Hepatocyte (in vitro differentiated cells): ENCODE measurements around the gene MS4A4E. TPM values are rescaled to one million over a fixed set of nuclear protein-coding genes. Genes with fewer than 3 reads are reported as not detected.

Experiments used
- DNase-seq: peaks from one replicate; pipeline ENCODE4 v3.0.0-alpha.2; 2016; ENCODE audit warnings: low spot score
- H2AFZ ChIP-seq: fragments of 200-600 bp; sonication (generic); 2 replicates; pipeline ENCODE4 v1.6.0; 2016; ENCODE audit warnings: antibody characterized with exemption, mild to moderate bottlenecking
- H3K27ac ChIP-seq: fragments of 200-600 bp; sonication (generic); 2 replicates; pipeline ENCODE4 v1.5.1; 2016; ENCODE audit warnings: mild to moderate bottlenecking
- H3K27me3 ChIP-seq: fragments of 200-600 bp; sonication (generic); 2 replicates; pipeline ENCODE4 v1.6.1; 2016
- H3K36me3 ChIP-seq: fragments of 200-600 bp; sonication (generic); replicated peaks from 2 replicates; pipeline ENCODE4 v1.5.1; 2016; ENCODE audit warnings: low read depth; ENCODE audit not compliant: insufficient read depth
- H3K4me1 ChIP-seq: fragments of 200-600 bp; sonication (generic); 2 replicates; pipeline ENCODE4 v1.5.1; 2016; ENCODE audit warnings: mild to moderate bottlenecking, moderate library complexity; ENCODE audit not compliant: insufficient read depth
- H3K4me2 ChIP-seq: fragments of 200-600 bp; sonication (generic); 2 replicates; pipeline ENCODE4 v1.6.0; 2016
- H3K4me3 ChIP-seq: fragments of 200-600 bp; sonication (generic); 2 replicates; pipeline ENCODE4 v1.5.1; 2016; ENCODE audit warnings: mild to moderate bottlenecking
- H3K79me2 ChIP-seq: fragments of 200-600 bp; sonication (generic); 2 replicates; pipeline ENCODE4 v1.6.0; 2017; ENCODE audit warnings: mild to moderate bottlenecking
- H3K9me2 ChIP-seq: fragments of 200-600 bp; sonication (generic); replicated peaks from 2 replicates; pipeline ENCODE4 v1.6.0; 2017; ENCODE audit warnings: mild to moderate bottlenecking; ENCODE audit not compliant: insufficient read depth
- H3K9me3 ChIP-seq: fragments of 200-600 bp; sonication (generic); 2 replicates; pipeline ENCODE4 v1.5.1; 2016; ENCODE audit warnings: low read depth, mild to moderate bottlenecking
- H4K20me1 ChIP-seq: fragments of 200-600 bp; sonication (generic); 2 replicates; pipeline ENCODE4 v1.6.0; 2016; ENCODE audit warnings: mild to moderate bottlenecking; ENCODE audit not compliant: insufficient read depth, poor library complexity, severe bottlenecking
- CTCF ChIP-seq: fragments of 200-600 bp; sonication (generic); IDR thresholded peaks from 2 replicates; pipeline ENCODE4 v1.5.1; 2016; ENCODE audit warnings: antibody characterized with exemption, mild to moderate bottlenecking; ENCODE audit not compliant: poor library complexity
- EZH2 ChIP-seq: fragments of 200-600 bp; sonication (generic); IDR thresholded peaks from 2 replicates; pipeline ENCODE4 v1.6.1; 2016; ENCODE audit warnings: antibody characterized with exemption, mild to moderate bottlenecking, borderline replicate concordance
- EZH2phosphoT487 ChIP-seq: fragments of 200-600 bp; sonication (generic); IDR thresholded peaks from one replicate; pipeline ENCODE4 v1.6.1; 2018; ENCODE audit warnings: antibody characterized with exemption, mild to moderate bottlenecking, low read depth, moderate library complexity; ENCODE audit not compliant: unreplicated experiment, severe bottlenecking
- WGBS: methylation state at CpG from one replicate; pipeline ENCODE4 v1.1.6; 2016; ENCODE audit warnings: low lambda C conversion rate; ENCODE audit errors: missing lambda C conversion rate; 5-methylcytosine and 5-hydroxymethylcytosine counted together
- polyA plus RNA-seq: library from polyadenylated mRNA; unstranded; fragments of >200 nt; fragmentation: Nextera tagmentation; extraction: Ambion mirVana; gene quantifications from 2 replicates; pipeline ENCODE4 v1.2.1, GENCODE V29; 2016
- total RNA-seq: library from RNA; depleted of rRNA; stranded (reverse); fragments of >200 nt; gene quantifications from 2 replicates; pipeline ENCODE4 v1.2.3, GENCODE V29; 2014

Gene MS4A4E
- total and polyA plus RNA-seq, 2 experiments from 2014 or later: not detected

GRCh38 chr11:60168306-60168705, 74.6 kb downstream of the MS4A4E start:
- no peaks in the 10 kb centered on the region for H3K36me3 ChIP-seq
- H3K27ac ChIP-seq: no peak overlapping the region
- H2AFZ ChIP-seq: no peak overlapping the region
- no peaks in the 10 kb centered on the region for H3K4me1 ChIP-seq
- DNase-seq: no peak
- H3K79me2 ChIP-seq: no peaks in the 10 kb centered on the region
- 86% methylated on average over 6 of the region's 6 CpGs for WGBS
- no peaks in the 10 kb centered on the region for H4K20me1 ChIP-seq
- no peak for TF ChIP-seq CTCF
- no peak for TF ChIP-seq EZH2
- TF ChIP-seq EZH2phosphoT487: no peak
- no peaks in the 10 kb centered on the region for H3K9me2 ChIP-seq
- H3K9me3 ChIP-seq: no peaks in the 10 kb centered on the region
- no peak overlapping the region for H3K4me3 ChIP-seq
- H3K27me3 ChIP-seq: no peaks in the 10 kb centered on the region
- H3K4me2 ChIP-seq: no peak overlapping the region

GRCh38 chr11:60165951-60166350, 77.0 kb downstream of the MS4A4E start:
- Histone ChIP-seq H3K36me3 (no peaks in the 10 kb centered on the region), H3K27ac (no peak overlapping the region), H3K27me3 (no peaks in the 10 kb centered on the region), H3K9me3 (no peaks in the 10 kb centered on the region), H3K4me3 (no peak overlapping the region), H3K4me2 (no peak overlapping the region), H3K79me2 (no peaks in the 10 kb centered on the region), H2AFZ (no peak overlapping the region), H4K20me1 (no peaks in the 10 kb centered on the region), H3K9me2 (no peaks in the 10 kb centered on the region), H3K4me1 (no peaks in the 10 kb centered on the region)
- TF ChIP-seq EZH2phosphoT487: no peak
- TF ChIP-seq CTCF: no peak
- no peak for TF ChIP-seq EZH2
- DNase-seq: no peak

- Histone ChIP-seq H3K27ac (no peak overlapping the region), H3K4me2 (no peak overlapping the region), H4K20me1 (no peaks in the 10 kb centered on the region), H3K4me1 (no peaks in the 10 kb centered on the region), H2AFZ (no peak overlapping the region), H3K9me3 (no peaks in the 10 kb centered on the region), H3K27me3 (no peaks in the 10 kb centered on the region), H3K9me2 (no peaks in the 10 kb centered on the region), H3K4me3 (no peak overlapping the region), H3K79me2 (no peaks in the 10 kb centered on the region), H3K36me3 (no peaks in the 10 kb centered on the region)
- no peak for DNase-seq
- TF ChIP-seq CTCF (no peak), EZH2phosphoT487 (no peak)
- WGBS: 70% methylated on average over 2 of the region's 2 CpGs
Observed at GRCh38 chr11:60165538-60165937, 77.4 kb downstream of the MS4A4E start.

- Histone ChIP-seq H3K4me2 (no peak overlapping the region), H3K4me3 (no peak overlapping the region), H3K36me3 (no peaks in the 10 kb centered on the region), H3K4me1 (no peaks in the 10 kb centered on the region), H4K20me1 (no peaks in the 10 kb centered on the region), H3K79me2 (no peaks in the 10 kb centered on the region), H3K9me2 (no peaks in the 10 kb centered on the region), H3K27ac (no peak overlapping the region), H2AFZ (no peak overlapping the region), H3K9me3 (no peaks in the 10 kb centered on the region), H3K27me3 (no peaks in the 10 kb centered on the region)
- TF ChIP-seq EZH2 (no peak), CTCF (no peak), EZH2phosphoT487 (no peak)
- WGBS: 100% methylated on average over 1 of the region's 1 CpG
- DNase-seq: no peak
Observed at GRCh38 chr11:60164550-60165075, 78.3 kb downstream of the MS4A4E start.
